Stimulated activated effector memory CD8-positive, alpha-beta T cell treated with anti-CD3 and anti-CD28 coated beads, Interleukin-12 subunit alpha, Interleukin-12 subunit beta, amount 100 ng/mL, for 72 hours (primary cell): ENCODE results near the gene PRMT1.
A peak's percentile ranks its signal among the peaks of the same experiment; 100 is the strongest.
"Not testable (repeated sequence)": the region's sequence is repeated elsewhere in the genome, so short reads cannot be mapped to it uniquely, and the experiment has no call there.

Experiments used
- ATAC-seq: fragments of 150-1000 bp; cut with Tn5 transposase; 2 replicates; pipeline ENCODE4 v1.10.0; 2021
- DNase-seq, 2 donors: peaks; one replicate each; pipeline ENCODE4 v3.0.0; 2021 to 2022; ENCODE audit warnings: low spot score in 2 of 2
- H3K27ac Mint-ChIP-seq: one replicate; pipeline ENCODE4 v1.8.0; 2022; ENCODE audit warnings: mild to moderate bottlenecking, mixed read lengths
- H3K36me3 Mint-ChIP-seq: one replicate; pipeline ENCODE4 v1.8.0; 2022; ENCODE audit warnings: mild to moderate bottlenecking, mixed read lengths
- H3K4me1 Mint-ChIP-seq: one replicate; pipeline ENCODE4 v1.8.0; 2022; ENCODE audit warnings: mixed read lengths
- H3K4me3 Mint-ChIP-seq: one replicate; pipeline ENCODE4 v1.8.0; 2022; ENCODE audit warnings: mild to moderate bottlenecking, mixed read lengths
- H3K9me3 Mint-ChIP-seq: one replicate; pipeline ENCODE4 v1.8.0; 2022; ENCODE audit warnings: mixed read lengths

Gene PRMT1

DNA sequence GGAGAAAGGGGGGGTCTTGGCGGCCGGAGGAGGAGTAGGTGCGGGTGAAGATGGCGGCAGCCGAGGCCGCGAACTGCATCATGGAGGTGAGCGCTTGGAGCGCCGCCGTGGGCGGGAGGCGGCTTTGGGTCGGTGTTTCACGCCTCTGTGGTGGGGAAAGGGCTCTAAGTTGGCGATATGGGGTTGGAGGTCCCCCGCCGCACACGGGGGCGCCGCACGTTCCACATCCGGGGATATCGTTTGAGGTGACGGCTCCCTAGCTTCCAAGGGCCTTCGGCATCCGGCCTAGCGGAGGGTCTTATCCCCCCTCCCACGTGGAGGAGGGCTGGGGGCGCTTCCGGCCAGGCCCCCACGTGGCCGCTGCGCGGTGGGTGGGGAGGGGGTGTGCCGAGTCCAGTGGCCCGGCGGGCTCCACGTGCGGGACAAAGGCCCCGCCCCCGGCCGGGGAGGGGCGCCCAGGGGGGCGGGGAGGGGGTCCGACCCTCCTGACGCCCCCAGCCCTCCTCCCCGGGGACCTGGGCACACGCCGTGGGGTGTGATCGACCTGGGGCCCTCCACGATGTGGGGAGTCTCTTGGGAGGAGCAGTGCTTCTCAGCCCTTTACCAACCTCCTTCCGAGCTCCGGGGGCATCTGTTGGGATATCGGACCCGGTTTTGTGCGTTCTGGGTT is at the start of gene PRMT1:
Gene PRMT1, plus strand, starts transcription at position 41 of the 670 bp plus-strand sequence. Its CDS starts 10 bp downstream, at position 51.
- peak within 1 kb of the TSS; percentile 99 for H3K27ac Mint-ChIP-seq
- H3K4me3 Mint-ChIP-seq: peak within 1 kb of the TSS; percentile 93
- DNase-seq: peak; percentile 41 to 79
- peaks cover 61% of the 10 kb centered on the region for H3K4me1 Mint-ChIP-seq
- H3K36me3 Mint-ChIP-seq: peaks cover 60% of the 10 kb centered on the region
- peak; percentile 6 for ATAC-seq
- H3K9me3 Mint-ChIP-seq: no peaks in the 10 kb centered on the region

DNA sequence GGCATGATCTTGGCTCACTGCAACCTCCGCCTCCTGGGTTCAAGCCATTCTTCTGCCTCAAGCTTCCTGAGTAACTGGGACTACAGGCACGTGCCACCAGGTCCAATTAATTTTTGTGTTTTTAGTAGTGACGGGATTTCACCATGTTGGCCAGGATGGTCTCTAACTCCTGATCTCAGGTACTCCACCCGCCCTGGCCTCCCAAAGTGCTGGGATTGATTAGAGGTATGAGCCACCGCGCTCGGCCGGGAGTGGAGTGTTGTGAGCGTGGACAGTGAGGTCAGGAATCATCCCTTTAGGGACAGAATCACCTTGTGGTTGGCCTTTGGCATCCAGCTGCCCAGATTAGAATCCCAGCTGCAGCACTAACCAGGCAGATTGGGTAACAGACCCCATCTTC is 47.4 kb upstream of the PRMT1 start:
- H3K4me3 Mint-ChIP-seq: no peak overlapping the region
- H3K9me3 Mint-ChIP-seq: no peaks in the 10 kb centered on the region
- ATAC-seq (no peak), DNase-seq (no peak)
- H3K27ac Mint-ChIP-seq: no peak overlapping the region
- H3K4me1 Mint-ChIP-seq: no peaks in the 10 kb centered on the region
- H3K36me3 Mint-ChIP-seq: peaks cover 43% of the 10 kb centered on the region

DNA sequence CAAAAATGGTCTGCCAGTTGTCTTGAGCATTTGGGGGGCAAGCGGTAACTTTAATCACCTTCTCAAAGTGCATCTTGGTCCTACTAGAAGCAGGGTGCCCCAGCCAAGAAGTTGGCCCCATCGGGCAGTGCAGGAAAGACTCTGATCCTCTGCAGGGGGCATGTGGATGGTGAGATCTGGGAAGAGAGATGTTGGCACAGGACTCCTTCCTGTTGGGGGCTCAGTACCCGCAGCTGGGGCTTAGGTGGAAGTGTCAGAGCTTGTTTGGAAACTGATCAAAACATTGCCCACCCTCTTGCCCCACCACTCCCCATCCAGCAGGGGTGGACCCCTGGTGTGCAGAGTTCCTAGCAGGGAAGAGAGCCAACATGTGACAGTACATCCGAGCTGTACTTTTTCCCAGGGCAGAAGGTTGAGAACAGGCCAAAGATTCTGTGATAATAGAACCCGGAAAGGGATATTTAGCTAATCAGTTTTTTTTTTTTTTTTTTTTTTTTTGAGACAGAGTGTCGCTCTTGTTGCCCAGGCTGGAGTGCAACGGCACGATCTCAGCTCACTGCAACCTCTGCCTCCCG is 46.0 kb upstream of the PRMT1 start:
- Mint-ChIP-seq H3K4me3 (no peak overlapping the region), H3K36me3 (peaks cover 42% of the 10 kb centered on the region), H3K27ac (no peak overlapping the region), H3K4me1 (peaks cover 12% of the 10 kb centered on the region), H3K9me3 (no peaks in the 10 kb centered on the region)
- ATAC-seq (no peak), DNase-seq (no peak)

- Mint-ChIP-seq H3K4me1 (peaks cover 15% of the 10 kb centered on the region), H3K27ac (no peak overlapping the region), H3K36me3 (peaks cover 45% of the 10 kb centered on the region), H3K9me3 (no peaks in the 10 kb centered on the region), H3K4me3 (no peak overlapping the region)
- no peak for ATAC-seq
- no peak for DNase-seq
These were observed 45.4 kb upstream of the PRMT1 start for GRCh38 chr19:49631610-49632192.

- Mint-ChIP-seq H3K9me3 (no peaks in the 10 kb centered on the region), H3K36me3 (peaks cover 46% of the 10 kb centered on the region), H3K27ac (no peak overlapping the region), H3K4me1 (peaks cover 16% of the 10 kb centered on the region), H3K4me3 (no peak overlapping the region)
- DNase-seq (no peak), ATAC-seq (no peak)
These were observed 44.5 kb upstream of the PRMT1 start for GRCh38 chr19:49632576-49632975.

DNA sequence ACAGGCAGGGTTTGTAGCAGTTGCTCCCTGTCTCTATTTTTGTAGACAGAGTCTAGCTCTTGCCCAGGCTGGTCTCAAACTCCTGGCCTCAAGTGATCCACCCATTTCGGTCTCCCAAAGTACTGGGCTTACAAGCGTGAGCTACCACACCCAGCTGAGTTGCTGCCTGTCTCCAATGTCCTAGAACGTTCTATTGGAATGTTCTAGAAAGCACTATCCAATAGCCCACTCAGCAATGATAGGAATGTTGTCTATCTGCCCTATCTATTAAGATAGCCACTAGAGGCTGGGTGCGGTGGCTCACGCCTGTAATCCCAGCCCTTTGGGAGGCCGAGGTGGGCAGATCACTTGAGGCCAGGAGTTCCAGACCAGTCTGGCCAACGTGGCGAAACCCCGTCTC is 43.8 kb upstream of the PRMT1 start:
- not testable (repeated sequence) for ATAC-seq, DNase-seq, H3K9me3 Mint-ChIP-seq, H3K27ac Mint-ChIP-seq, H3K4me3 Mint-ChIP-seq
- Mint-ChIP-seq H3K36me3 (peaks cover 39% of the 10 kb centered on the region), H3K4me1 (peaks cover 23% of the 10 kb centered on the region)

DNA sequence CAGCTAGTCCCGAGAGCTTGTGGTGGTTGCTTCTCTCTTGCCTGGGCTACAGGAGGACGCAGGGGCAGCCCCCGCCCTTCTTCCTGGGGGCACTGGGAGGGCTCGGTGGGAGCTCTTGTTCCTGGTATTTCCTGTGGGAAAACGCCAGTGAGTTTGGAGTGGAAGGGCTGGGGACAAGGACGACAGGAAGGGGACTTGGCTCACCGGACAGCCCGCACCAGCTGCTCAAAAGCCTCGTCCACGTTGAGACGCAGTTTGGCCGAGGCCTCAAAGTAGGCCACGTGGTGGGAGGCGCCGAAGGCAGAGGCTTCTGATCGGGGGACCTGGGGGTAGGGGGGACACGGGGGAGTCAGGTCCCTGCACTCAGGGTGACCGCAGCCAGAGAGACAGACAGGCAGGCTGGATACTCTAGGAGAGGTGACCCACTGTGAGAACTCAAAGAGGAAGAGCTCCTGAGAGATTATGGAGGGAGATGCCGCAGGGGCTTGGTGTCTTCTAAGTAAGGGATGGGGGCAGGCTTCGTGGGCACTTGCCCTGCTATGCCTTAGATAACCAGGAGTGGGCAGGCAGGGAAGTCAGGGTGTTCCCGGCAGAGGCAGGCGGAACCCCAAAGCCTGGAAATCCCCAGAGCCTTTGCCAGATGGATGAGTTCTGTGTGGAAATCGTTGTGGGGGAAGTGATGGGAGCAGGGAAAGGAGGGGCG is 41.4 kb upstream of the PRMT1 start:
- no peaks in the 10 kb centered on the region for H3K9me3 Mint-ChIP-seq
- DNase-seq: no peak
- no peak overlapping the region for H3K4me3 Mint-ChIP-seq
- no peak for ATAC-seq
- H3K27ac Mint-ChIP-seq: peak overlapping the region; percentile 74
- peaks cover 39% of the 10 kb centered on the region for H3K4me1 Mint-ChIP-seq
- H3K36me3 Mint-ChIP-seq: peaks cover 45% of the 10 kb centered on the region

- DNase-seq: no peak
- no peaks in the 10 kb centered on the region for H3K9me3 Mint-ChIP-seq
- H3K4me3 Mint-ChIP-seq: no peak overlapping the region
- H3K4me1 Mint-ChIP-seq: peaks cover 44% of the 10 kb centered on the region
- no peak for ATAC-seq
- H3K36me3 Mint-ChIP-seq: peaks cover 46% of the 10 kb centered on the region
- peak overlapping the region; percentile 74 for H3K27ac Mint-ChIP-seq
These were observed 40.7 kb upstream of the PRMT1 start for GRCh38 chr19:49636233-49636932.

- H3K9me3 Mint-ChIP-seq: no peaks in the 10 kb centered on the region
- H3K36me3 Mint-ChIP-seq: peaks cover 58% of the 10 kb centered on the region
- peaks cover 57% of the 10 kb centered on the region for H3K4me1 Mint-ChIP-seq
- DNase-seq (no peak), ATAC-seq (no peak)
- peak overlapping the region; percentile 99 for H3K4me3 Mint-ChIP-seq
- H3K27ac Mint-ChIP-seq: peak overlapping the region; percentile 99
These were observed 39.0 kb upstream of the PRMT1 start for GRCh38 chr19:49637821-49638738.

DNA sequence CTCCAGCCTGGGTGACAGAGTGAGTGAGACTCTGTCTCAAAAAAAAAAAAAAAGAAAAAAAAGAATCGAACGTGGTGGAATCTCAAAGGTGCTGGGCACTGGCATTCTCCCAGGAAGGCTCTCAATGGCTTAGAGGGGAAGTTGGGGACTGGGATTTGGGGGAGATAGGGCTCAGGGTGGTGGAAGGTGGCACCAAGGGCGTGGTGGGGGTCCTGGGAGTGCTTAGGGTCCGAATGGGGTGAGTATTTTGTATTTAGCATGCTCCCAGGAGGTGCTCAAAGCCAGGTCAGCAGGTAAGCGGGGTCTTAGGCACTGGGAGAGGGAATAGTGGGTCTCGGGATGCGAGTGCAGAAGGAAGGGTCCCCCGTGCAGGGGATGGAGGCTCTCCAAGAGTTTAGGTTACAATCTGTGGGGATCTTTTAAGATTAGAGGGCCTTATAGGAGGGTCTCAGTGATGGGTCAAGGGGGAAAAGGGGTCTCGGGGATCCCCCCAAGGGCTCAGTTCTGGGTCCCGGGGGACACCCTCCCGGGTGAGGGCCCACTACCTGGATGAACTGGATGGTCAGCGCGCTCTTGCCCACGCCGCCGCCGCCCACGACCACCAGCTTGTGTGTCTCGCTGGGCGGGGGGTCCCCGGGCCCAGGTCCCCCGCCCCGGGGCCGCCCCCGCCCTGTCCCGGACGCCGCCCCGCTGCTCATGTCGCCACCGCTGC is 37.5 kb upstream of the PRMT1 start:
- Mint-ChIP-seq H3K4me1 (peaks cover 70% of the 10 kb centered on the region), H3K36me3 (peaks cover 65% of the 10 kb centered on the region), H3K4me3 (peak overlapping the region; percentile 99), H3K9me3 (no peaks in the 10 kb centered on the region), H3K27ac (peak overlapping the region; percentile 99)
- ATAC-seq: no peak
- peak in 1 of 2 donors; percentile 63 for DNase-seq

GRCh38 chr19:49640113-49640898 is 36.8 kb upstream of the PRMT1 start, which contains the start of gene RRAS:
RRAS (minus strand) TSS chr19:49640143; CDS start chr19:49640098, 45 bp downstream.
- H3K4me3 Mint-ChIP-seq: peak within 1 kb of the TSS; percentile 99
- peak; percentile 97 to 100 for DNase-seq
- H3K36me3 Mint-ChIP-seq: peaks cover 61% of the 10 kb centered on the region
- no peaks in the 10 kb centered on the region for H3K9me3 Mint-ChIP-seq
- peak within 1 kb of the TSS; percentile 99 for H3K27ac Mint-ChIP-seq
- peak; percentile 79 for ATAC-seq
- H3K4me1 Mint-ChIP-seq: peaks cover 74% of the 10 kb centered on the region

GRCh38 chr19:49641688-49642491 is 35.2 kb upstream of the PRMT1 start, which contains the start of gene SCAF1:
SCAF1 (plus strand) TSS chr19:49642209; CDS start chr19:49645027, 2,818 bp downstream.
- peak within 1 kb of the TSS; percentile 99 for H3K4me3 Mint-ChIP-seq
- ATAC-seq: peak; percentile 74
- peak within 1 kb of the TSS; percentile 99 for H3K27ac Mint-ChIP-seq
- peaks cover 78% of the 10 kb centered on the region for H3K4me1 Mint-ChIP-seq
- peak; percentile 96 to 99 for DNase-seq
- peaks cover 61% of the 10 kb centered on the region for H3K36me3 Mint-ChIP-seq
- H3K9me3 Mint-ChIP-seq: no peaks in the 10 kb centered on the region
